ENCODE measurements around the gene GFRA4. TPM values are rescaled to one million over a fixed set of nuclear protein-coding genes. Genes with fewer than 3 reads are reported as not detected.

GFRA4 gene
- total and polyA plus RNA-seq, 9 donors = 0.22 TPM; not detected in 8

- no peaks in the 10 kb centered on the region for H3K4me1 ChIP-seq (ENCODE audit: insufficient read depth)
- TF ChIP-seq, protein P1, sequence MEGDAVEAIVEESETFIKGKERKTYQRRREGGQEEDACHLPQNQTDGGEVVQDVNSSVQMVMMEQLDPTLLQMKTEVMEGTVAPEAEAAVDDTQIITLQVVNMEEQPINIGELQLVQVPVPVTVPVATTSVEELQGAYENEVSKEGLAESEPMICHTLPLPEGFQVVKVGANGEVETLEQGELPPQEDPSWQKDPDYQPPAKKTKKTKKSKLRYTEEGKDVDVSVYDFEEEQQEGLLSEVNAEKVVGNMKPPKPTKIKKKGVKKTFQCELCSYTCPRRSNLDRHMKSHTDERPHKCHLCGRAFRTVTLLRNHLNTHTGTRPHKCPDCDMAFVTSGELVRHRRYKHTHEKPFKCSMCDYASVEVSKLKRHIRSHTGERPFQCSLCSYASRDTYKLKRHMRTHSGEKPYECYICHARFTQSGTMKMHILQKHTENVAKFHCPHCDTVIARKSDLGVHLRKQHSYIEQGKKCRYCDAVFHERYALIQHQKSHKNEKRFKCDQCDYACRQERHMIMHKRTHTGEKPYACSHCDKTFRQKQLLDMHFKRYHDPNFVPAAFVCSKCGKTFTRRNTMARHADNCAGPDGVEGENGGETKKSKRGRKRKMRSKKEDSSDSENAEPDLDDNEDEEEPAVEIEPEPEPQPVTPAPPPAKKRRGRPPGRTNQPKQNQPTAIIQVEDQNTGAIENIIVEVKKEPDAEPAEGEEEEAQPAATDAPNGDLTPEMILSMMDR (IDR thresholded peaks at IDR 0.05) = no peak
- no peak for TF ChIP-seq EP300 (IDR thresholded peaks at IDR 0.05)
- no peak for TF ChIP-seq POLR2A (IDR thresholded peaks at IDR 0.05)
- no peak for DNase-seq
- intact Hi-C loops (cut with DNase I) = no loop called here
- WGBS, 3 donors = 94 to 98% (median 95%) methylated on average over 8 of the region's 8 CpGs
- no peaks in the 10 kb centered on the region for H3K36me3 ChIP-seq
- no peak overlapping the region for H3K4me3 ChIP-seq
- H3K27ac ChIP-seq = no peak overlapping the region
- H3K27me3 ChIP-seq = no peaks in the 10 kb centered on the region
- H3K9me3 ChIP-seq = no peaks in the 10 kb centered on the region
These were observed 4.3 kb upstream of the GFRA4 start for GRCh38 chr20:3667434-3668037.

- Histone ChIP-seq H3K9me3 (no peaks in the 10 kb centered on the region), H3K36me3 (no peaks in the 10 kb centered on the region), H3K27me3 (no peaks in the 10 kb centered on the region), H3K4me3 (no peak overlapping the region), H3K4me1 (ENCODE audit: insufficient read depth) (no peaks in the 10 kb centered on the region), H3K27ac (no peak overlapping the region)
- intact Hi-C loops (cut with DNase I) = no loop called here
- WGBS, 3 donors = 64 to 67% (median 65%) methylated on average over 2 of the region's 2 CpGs
- TF ChIP-seq, protein P1 (IDR thresholded peaks at IDR 0.05) = no peak
- TF ChIP-seq POLR2A (IDR thresholded peaks at IDR 0.05) = no peak
- no peak for TF ChIP-seq EP300 (IDR thresholded peaks at IDR 0.05)
- no peak for DNase-seq
These were observed 659 bp upstream of the GFRA4 start for GRCh38 chr20:3663858-3664257.

DNA sequence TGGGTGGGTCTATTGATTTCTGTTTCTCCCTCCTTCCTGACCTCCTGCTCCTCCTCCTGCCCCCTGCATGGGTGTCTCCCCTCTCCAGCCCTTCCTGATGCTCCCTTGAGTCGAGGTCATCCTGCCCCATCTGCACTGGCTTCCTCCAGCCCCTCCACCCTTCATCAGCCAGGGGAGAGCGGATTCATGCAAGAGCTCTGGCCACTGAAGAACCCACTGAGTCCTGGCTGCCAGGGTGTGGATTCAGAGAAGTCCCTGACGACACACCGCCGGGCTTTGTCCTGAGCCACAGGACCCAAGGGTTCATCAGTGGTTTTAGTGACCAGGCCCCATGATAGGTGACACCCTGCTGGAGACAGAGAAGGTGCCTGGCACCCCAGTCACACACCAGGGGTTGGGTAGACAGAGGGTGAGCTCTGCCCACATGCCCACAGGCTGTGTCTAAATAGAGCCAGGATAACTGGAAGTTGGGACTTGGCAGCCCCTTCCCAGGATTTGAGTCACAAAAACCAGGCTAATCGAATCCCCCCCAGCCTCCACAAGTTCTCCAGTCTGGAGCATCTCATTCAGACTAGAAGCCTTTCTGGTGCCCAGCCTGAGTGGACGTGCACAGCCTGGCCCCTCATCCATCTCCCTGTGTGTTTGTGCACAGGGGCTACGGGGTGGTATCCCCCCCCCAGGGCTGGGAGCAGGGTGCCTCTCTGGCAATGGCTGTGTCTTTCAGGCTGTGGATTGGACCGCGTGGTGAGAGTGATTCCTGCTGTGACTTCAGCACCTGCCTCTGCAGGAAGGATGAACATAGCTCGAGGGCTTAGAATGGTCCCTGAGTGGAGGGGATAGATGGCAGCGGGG, 1.2 kb downstream of the GFRA4 start:
- H3K27me3 ChIP-seq = no peaks in the 10 kb centered on the region
- peak in 1 of 5 donors; percentile 20 for DNase-seq
- TF ChIP-seq, protein P1 (IDR thresholded peaks at IDR 0.05) = no peak
- TF ChIP-seq POLR2A (IDR thresholded peaks at IDR 0.05) (no peak), EP300 (IDR thresholded peaks at IDR 0.05) (no peak)
- intact Hi-C loops (cut with DNase I) = no loop called here
- H3K9me3 ChIP-seq = no peaks in the 10 kb centered on the region
- no peak overlapping the region for H3K27ac ChIP-seq
- 72 to 76% (median 74%) methylated on average over 12 of the region's 12 CpGs for WGBS, 3 donors
- no peak overlapping the region for H3K4me3 ChIP-seq
- no peaks in the 10 kb centered on the region for H3K36me3 ChIP-seq
- H3K4me1 ChIP-seq (ENCODE audit: insufficient read depth) = no peaks in the 10 kb centered on the region

DNA sequence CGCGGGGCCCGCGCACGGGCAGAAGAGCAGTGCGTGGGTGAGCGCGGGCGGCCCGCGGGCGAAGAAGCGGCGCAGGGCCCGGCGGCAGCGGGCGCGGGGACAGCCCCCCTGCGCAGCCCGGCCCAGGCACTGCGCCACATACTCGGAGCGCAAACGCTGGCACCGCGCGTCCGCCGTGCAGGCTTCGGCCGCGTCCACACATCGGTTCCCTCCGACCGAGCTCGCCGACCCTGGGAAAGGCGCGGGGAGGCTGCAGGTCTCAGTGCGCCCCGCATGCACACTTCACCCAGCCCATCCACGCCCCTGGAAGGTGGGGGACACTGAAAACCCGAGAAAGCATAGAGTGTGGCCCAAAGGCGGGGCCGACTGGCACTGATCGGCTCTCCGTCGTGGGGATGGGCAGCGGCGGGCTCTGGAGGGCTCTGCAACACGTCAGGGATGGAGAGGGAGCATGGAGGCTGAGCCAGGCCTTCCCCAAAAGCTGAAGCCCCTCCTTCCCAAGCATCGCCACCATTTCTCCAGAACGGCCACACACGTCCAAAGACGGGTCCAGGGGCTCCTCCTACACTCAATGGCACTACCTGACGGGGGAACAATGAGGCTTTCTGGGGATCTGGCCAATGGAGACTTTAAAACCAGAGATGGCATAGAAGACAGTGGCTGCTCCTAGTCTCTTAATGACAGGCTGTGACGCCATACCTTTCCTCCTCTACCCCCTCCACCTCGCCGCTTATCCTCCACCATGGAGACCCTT, 2.0 kb downstream of the GFRA4 start:
- peak in 1 of 5 donors; percentile 13 for DNase-seq

More for the DNA sequence above, 2.0 kb downstream of the GFRA4 start:
- TF ChIP-seq EP300 (IDR thresholded peaks at IDR 0.05) = no peak
- no peak overlapping the region for H3K27ac ChIP-seq
- no peaks in the 10 kb centered on the region for H3K27me3 ChIP-seq
- intact Hi-C loops (cut with DNase I) = no loop called here
- WGBS, 3 donors = 12 to 46% (median 16%) methylated on average over 21 to 60 of the region's 60 CpGs
- no peaks in the 10 kb centered on the region for H3K36me3 ChIP-seq
- no peaks in the 10 kb centered on the region for H3K9me3 ChIP-seq
- H3K4me3 ChIP-seq = no peak overlapping the region
- H3K4me1 ChIP-seq (ENCODE audit: insufficient read depth) = no peaks in the 10 kb centered on the region

All from ovary (tissue), 9 donors.